ENCODE results near the gene SEPTIN3. TPM values are rescaled to one million over a fixed set of nuclear protein-coding genes. Genes with fewer than 3 reads are reported as not detected.

Gene SEPTIN3
- polyA plus RNA-seq, 1 donor from 2014 or later: 167 TPM

- TF ChIP-seq POLR2AphosphoS5 (IDR thresholded peaks at IDR 0.05) (peak; percentile 31), RAD21 (conservative IDR thresholded peaks at IDR 0.05) (no peak), TAF1 (IDR thresholded peaks at IDR 0.05; ENCODE audit: low read depth) (peak; percentile 21), EZH2 (IDR thresholded peaks at IDR 0.05; ENCODE audit: borderline replicate concordance, insufficient read depth, low read length, poor library complexity, severe bottlenecking) (no peak), EP300 (conservative IDR thresholded peaks at IDR 0.05; ENCODE audit: poor library complexity, severe bottlenecking) (peak; percentile 41), REST (IDR thresholded peaks at IDR 0.05; ENCODE audit: borderline replicate concordance) (no peak), CTCF (IDR thresholded peaks at IDR 0.05; ENCODE audit: poor library complexity, severe bottlenecking) (no peak), SMC3 (conservative IDR thresholded peaks at IDR 0.05; ENCODE audit: poor library complexity) (no peak)
- H2AFZ ChIP-seq (ENCODE audit: low read depth, low read length): peak overlapping the region; percentile 79
- H3K9me2 ChIP-seq (ENCODE audit: insufficient read depth, low read length): no peaks in the 10 kb centered on the region
Measured at GRCh38 chr22:41976070-41976901, 7.0 kb downstream of the SEPTIN3 start.

GRCh38 chr22:41976961-41977566, 7.8 kb downstream of the SEPTIN3 start:
- Histone ChIP-seq H3K9ac (ENCODE audit: low read length) (peak overlapping the region; percentile 98), H3K9me2 (ENCODE audit: insufficient read depth, low read length) (no peaks in the 10 kb centered on the region), H4K20me1 (ENCODE audit: insufficient read depth) (peaks cover 3% of the 10 kb centered on the region), H3K4me3 (ENCODE audit: low read length) (peak overlapping the region; percentile 99), H3K36me3 (ENCODE audit: insufficient read depth, low read length) (peaks cover 4% of the 10 kb centered on the region), H3K79me2 (replicated peaks; ENCODE audit: insufficient read depth, low read length) (peaks cover 49% of the 10 kb centered on the region), H3K27ac (ENCODE audit: low read length) (peak overlapping the region; percentile 86), H3K27me3 (ENCODE audit: insufficient read depth, low read depth, low read length) (no peaks in the 10 kb centered on the region), H2AFZ (ENCODE audit: low read depth, low read length) (peak overlapping the region; percentile 84), H3K9me3 (ENCODE audit: low read length) (no peaks in the 10 kb centered on the region), H3F3A (ENCODE audit: insufficient read depth, low read length, poor library complexity, severe bottlenecking) (no peaks in the 10 kb centered on the region), H3K4me2 (ENCODE audit: low read length) (peak overlapping the region; percentile 95)
- peak; percentile 37 for TF ChIP-seq REST (IDR thresholded peaks at IDR 0.05; ENCODE audit: borderline replicate concordance)
- TF ChIP-seq EZH2 (IDR thresholded peaks at IDR 0.05; ENCODE audit: borderline replicate concordance, insufficient read depth, low read length, poor library complexity, severe bottlenecking): no peak
- peak; percentile 50 for TF ChIP-seq SMC3 (conservative IDR thresholded peaks at IDR 0.05; ENCODE audit: poor library complexity)
- TF ChIP-seq TAF1 (IDR thresholded peaks at IDR 0.05; ENCODE audit: low read depth): peak; percentile 55
- TF ChIP-seq MXI1 (conservative IDR thresholded peaks at IDR 0.05; ENCODE audit: poor library complexity, severe bottlenecking): peak; percentile 84
- peak; percentile 45 for TF ChIP-seq RAD21 (conservative IDR thresholded peaks at IDR 0.05)
- peak; percentile 65 for TF ChIP-seq POLR2AphosphoS5 (IDR thresholded peaks at IDR 0.05)
- no peak for TF ChIP-seq EP300 (conservative IDR thresholded peaks at IDR 0.05; ENCODE audit: poor library complexity, severe bottlenecking)
- TF ChIP-seq CTCF (IDR thresholded peaks at IDR 0.05; ENCODE audit: poor library complexity, severe bottlenecking): no peak

More at GRCh38 chr22:41976070-41976901, 7.0 kb downstream of the SEPTIN3 start:
- H3K4me2 ChIP-seq (ENCODE audit: low read length): peak overlapping the region; percentile 62
- no peaks in the 10 kb centered on the region for H3K27me3 ChIP-seq (ENCODE audit: insufficient read depth, low read depth, low read length)
- peaks cover 3% of the 10 kb centered on the region for H4K20me1 ChIP-seq (ENCODE audit: insufficient read depth)
- H3K4me3 ChIP-seq (ENCODE audit: low read length): peak overlapping the region; percentile 75
- peak overlapping the region; percentile 98 for H3K9ac ChIP-seq (ENCODE audit: low read length)
- H3K9me3 ChIP-seq (ENCODE audit: low read length): no peaks in the 10 kb centered on the region
- H3F3A ChIP-seq (ENCODE audit: insufficient read depth, low read length, poor library complexity, severe bottlenecking): no peaks in the 10 kb centered on the region
- H3K79me2 ChIP-seq (replicated peaks; ENCODE audit: insufficient read depth, low read length): peaks cover 43% of the 10 kb centered on the region
- peak overlapping the region; percentile 67 for H3K27ac ChIP-seq (ENCODE audit: low read length)
- H3K36me3 ChIP-seq (ENCODE audit: insufficient read depth, low read length): peaks cover under 1% of the 10 kb centered on the region
